Stimulated activated CD8-positive, alpha-beta memory T cell treated with anti-CD3 and anti-CD28 coated beads, Interleukin-15, amount 100 ng/mL, for 1 hour (primary cell): ENCODE data around the gene C19orf73.

Source experiments
- DNase-seq: peaks from one replicate; pipeline ENCODE4 v3.0.0-alpha.2; 2020; ENCODE audit warnings: low read depth

Gene C19orf73

GRCh38 chr19:49118565-49119410 is at the start of gene C19orf73:
C19orf73 (minus strand) TSS chr19:49119143; CDS start chr19:49119022, 121 bp downstream.
- DNase-seq = peak; percentile 91

- DNase-seq = no peak
Measured at GRCh38 chr19:49168421-49168820, 49.5 kb upstream of the C19orf73 start.

GRCh38 chr19:49167857-49168409 is 49.0 kb upstream of the C19orf73 start:
- no peak for DNase-seq

- no peak for DNase-seq
Measured at GRCh38 chr19:49165865-49166301, 46.9 kb upstream of the C19orf73 start.

- DNase-seq = no peak
Measured at GRCh38 chr19:49165111-49165750, 46.3 kb upstream of the C19orf73 start.

- DNase-seq = no peak
Measured at GRCh38 chr19:49161987-49162386, 43.0 kb upstream of the C19orf73 start.

GRCh38 chr19:49160450-49161189 is 41.7 kb upstream of the C19orf73 start:
- DNase-seq = no peak

GRCh38 chr19:49157445-49158224 is 38.7 kb upstream of the C19orf73 start, which contains the start of gene TRPM4:
TRPM4 (plus strand) TSS chr19:49157792; CDS start chr19:49157867, 75 bp downstream.
- DNase-seq = no peak

- DNase-seq = no peak
Measured at GRCh38 chr19:49155820-49156346, 36.9 kb upstream of the C19orf73 start.

- DNase-seq = no peak
Measured at GRCh38 chr19:49155005-49155819, 36.3 kb upstream of the C19orf73 start, which contains the start of gene HRC. HRC (minus strand) TSS chr19:49155396; CDS start chr19:49155237, 159 bp downstream.

- no peak for DNase-seq
Measured at GRCh38 chr19:49154279-49154678, 35.3 kb upstream of the C19orf73 start.

- no peak for DNase-seq
Measured at GRCh38 chr19:49153167-49153809, 34.3 kb upstream of the C19orf73 start.

- no peak for DNase-seq
Measured at GRCh38 chr19:49152119-49152550, 33.2 kb upstream of the C19orf73 start.

- DNase-seq = no peak
Measured at GRCh38 chr19:49151267-49152118, 32.5 kb upstream of the C19orf73 start.

- no peak for DNase-seq
Measured at GRCh38 chr19:49150944-49151243, 32.0 kb upstream of the C19orf73 start.

- DNase-seq = no peak
Measured at GRCh38 chr19:49150106-49150943, 31.4 kb upstream of the C19orf73 start.

GRCh38 chr19:49149652-49150105 is 30.7 kb upstream of the C19orf73 start:
- DNase-seq = no peak
